GM10847 (cell line): ENCODE data around the gene CCDC200.

Experiments
- POLR2A ChIP-seq: IDR thresholded peaks from 2 replicates; pipeline ENCODE4 v1.6.1; 2011; ENCODE audit not compliant: insufficient read length; ENCODE audit errors: extremely low read depth

The CCDC200 gene

DNA sequence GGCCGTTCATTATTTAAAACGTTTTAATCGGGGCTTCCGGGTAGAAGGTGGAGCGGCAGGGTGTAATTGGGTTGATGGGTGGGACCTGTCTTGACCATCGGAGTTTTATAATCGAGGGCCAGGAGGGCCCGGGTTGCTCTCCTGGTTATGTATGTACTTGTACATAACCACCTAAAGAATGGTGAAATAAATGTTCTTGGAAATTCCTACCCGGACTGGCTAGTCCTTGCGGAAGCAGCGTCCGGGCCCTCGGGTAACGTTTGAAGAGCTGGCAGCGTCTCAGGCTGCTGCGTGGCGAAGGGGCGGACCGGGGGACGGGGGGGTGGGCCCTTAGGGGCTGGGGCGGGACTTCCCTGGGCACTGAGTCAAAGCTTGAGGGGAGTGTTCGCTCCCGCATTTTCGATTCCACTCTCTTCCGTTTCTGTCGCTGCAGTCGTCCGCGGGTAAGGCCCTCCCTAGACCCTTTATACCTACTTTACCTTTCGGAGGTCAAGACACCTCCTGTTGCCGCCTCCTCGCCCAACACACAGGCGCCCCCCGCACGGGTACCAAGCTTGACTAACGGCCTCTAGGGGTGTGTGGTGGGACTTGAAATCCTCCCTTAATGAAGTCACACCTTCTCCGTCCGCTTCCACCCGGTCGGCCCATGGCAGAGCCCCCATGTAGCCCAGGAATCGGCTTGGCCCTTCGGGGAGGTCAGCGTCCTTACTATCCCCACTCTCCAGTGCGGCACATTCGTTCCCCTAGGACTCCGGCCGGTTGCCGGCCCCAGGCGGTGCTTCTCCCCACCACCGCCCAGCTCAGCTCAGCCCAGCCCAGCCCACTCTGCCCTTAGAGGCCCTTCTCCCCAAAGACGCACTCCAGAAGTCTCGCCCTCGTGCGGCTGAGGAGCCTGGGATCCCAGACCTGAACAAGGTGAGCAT lies 16.7 kb downstream of the CCDC200 start, which contains the start of gene TMEM106A:
TSS of gene TMEM106A (plus strand) at position 396 of the 923 bp plus-strand sequence. CDS start 1,167 bp downstream, outside the sequence.
- TF ChIP-seq POLR2A = peak; percentile 58

- TF ChIP-seq POLR2A = no peak
These were observed 17.3 kb downstream of the CCDC200 start for GRCh38 chr17:43211123-43211479.

DNA sequence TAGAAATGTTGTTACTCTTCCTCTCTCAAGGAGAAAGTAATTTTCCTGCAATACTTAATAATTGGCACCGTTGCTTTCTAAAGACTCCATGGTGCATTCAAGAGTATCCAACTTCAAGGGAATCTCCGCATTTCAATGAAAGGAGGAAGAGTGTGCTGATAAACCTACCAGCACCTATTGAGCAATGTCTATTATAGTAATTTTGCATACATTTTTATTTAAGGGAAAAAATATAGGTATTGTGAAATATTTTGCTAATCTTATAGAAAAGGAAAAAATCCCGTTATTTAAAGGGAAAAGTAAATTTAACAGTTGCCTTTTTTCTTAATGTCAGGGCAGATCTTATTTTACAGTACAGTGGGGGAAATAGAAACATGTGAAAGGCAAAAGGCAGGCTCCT lies 17.8 kb downstream of the CCDC200 start:
- TF ChIP-seq POLR2A = no peak

GRCh38 chr17:43200127-43200526 lies 28.3 kb downstream of the CCDC200 start:
- no peak for TF ChIP-seq POLR2A

- TF ChIP-seq POLR2A = no peak
These were observed 28.8 kb downstream of the CCDC200 start for GRCh38 chr17:43199633-43200032.

DNA sequence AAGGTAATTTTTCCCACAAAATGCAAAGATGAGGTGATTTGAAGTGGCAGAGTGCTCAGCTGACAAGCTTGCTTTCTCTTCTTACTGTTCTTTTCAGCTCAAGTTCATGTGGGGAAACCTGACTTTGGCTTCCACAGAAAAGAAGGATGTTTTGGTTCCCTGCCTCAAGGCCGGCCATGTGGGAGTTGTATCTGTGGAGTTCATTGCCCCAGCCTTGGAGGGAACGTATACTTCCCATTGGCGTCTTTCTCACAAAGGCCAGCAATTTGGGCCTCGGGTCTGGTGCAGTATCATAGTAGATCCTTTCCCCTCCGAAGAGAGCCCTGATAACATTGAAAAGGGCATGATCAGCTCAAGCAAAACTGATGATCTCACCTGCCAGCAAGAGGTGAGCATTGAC lies 35.2 kb downstream of the CCDC200 start:
- TF ChIP-seq POLR2A = no peak

- TF ChIP-seq POLR2A = no peak
These were observed 44.5 kb downstream of the CCDC200 start for GRCh38 chr17:43183921-43184320.

DNA sequence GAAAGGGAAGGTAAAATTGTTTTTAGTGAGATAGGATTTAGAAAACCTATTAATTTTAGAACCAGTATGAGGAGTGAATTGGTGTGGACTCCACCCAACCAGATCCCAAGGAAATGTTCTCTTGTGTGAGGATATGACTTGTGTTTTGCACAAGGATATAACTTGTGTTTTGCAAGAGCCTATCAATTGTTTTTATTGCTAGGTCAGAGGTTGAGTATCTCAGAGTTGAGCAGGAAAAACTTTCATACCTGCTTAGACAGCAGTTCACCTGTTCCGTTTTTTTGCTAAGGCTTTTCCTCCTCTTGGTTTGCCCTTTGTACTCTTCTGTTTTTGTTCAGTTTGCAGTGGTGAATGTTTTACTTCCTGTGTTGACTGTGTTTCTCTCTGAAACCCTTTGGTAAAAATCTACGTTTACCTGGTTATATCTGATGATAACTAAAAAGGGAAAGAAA lies 52.3 kb downstream of the CCDC200 start:
- no peak for TF ChIP-seq POLR2A

DNA sequence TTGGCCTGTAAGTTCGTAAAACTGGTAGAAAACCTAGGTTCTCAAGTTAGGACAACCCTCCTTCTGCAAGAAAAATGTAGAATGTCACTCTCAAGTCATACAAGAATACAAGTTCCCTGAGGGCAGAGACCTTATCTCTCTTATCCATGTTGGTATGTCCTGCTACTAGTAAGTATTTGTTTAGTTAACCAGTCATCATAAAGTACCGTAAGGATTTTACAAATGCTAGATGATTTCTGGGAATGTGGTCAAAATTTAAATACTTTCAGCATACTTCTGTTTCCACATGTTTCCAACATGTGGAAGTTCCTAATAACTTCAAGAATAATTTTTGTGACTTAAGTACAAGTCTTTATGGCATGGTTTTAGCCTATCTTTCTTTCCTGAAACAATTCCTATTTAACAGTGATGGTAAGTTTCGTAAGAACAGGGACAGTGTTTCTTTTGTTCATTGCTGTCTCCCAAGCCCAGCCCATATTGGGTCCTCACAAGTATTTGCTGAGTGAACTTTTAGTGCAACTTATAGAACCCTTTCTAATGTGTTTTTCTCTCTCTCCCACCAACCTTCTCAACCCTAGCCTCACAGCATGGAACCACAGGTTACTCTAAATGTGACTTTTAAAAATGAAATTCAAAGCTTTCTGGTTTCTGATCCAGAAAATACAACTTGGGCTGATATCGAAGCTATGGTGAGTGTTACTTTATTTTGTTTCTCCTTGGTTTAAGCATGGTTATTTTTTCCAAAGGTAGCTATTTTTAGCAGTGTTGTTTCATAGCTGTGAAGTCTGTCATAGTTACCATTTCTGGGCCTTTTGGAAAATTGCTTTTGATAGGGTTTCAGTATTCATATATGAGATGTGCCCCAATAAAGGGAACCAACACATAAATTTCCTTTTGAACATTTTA lies 53.0 kb downstream of the CCDC200 start:
- no peak for TF ChIP-seq POLR2A

DNA sequence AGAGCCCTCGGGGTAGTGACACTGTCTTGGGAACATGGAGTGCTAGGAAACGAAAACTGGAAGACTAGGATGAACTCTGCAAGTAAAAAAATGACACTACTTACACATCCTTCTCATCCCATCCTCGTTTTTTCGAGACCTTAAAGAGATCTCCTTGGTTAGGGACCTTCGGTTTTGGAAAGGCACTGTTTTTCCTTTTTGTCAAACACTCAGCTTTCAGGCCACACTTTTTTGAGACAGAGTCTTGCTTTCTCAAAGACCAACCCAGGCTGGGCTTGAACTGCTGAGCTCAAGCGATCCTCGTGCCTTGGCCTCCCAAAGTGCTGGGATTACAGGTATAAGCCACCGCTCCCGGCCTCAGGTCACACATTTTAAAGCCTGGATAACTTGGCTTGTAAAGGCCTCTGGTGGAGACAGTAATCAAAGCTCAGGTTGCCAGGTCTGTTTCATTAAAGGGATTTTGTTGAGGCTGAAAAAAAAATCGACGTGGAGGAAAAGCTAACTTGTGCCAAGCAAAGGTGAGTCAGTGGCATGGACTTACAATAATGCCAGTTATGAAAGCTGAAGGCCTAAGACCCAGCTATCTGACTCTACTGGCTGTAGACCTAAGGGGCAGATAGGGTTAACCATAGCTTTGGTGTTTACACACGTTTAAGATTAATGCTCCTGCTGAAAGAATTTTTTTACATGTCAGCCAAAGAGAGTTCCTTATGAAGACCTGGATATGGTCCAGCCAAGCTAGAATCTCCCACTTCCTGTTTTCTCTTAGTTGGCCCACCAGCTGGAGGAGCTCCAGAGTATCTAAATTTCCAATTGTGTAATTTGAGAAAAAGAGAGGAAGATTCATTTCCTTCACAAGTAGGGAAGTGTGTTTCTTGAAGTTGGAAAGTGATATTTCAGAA lies 56.6 kb downstream of the CCDC200 start:
- no peak for TF ChIP-seq POLR2A
